Measurements from ENCODE around the gene TCERG1.

- TF ChIP-seq, protein P1, sequence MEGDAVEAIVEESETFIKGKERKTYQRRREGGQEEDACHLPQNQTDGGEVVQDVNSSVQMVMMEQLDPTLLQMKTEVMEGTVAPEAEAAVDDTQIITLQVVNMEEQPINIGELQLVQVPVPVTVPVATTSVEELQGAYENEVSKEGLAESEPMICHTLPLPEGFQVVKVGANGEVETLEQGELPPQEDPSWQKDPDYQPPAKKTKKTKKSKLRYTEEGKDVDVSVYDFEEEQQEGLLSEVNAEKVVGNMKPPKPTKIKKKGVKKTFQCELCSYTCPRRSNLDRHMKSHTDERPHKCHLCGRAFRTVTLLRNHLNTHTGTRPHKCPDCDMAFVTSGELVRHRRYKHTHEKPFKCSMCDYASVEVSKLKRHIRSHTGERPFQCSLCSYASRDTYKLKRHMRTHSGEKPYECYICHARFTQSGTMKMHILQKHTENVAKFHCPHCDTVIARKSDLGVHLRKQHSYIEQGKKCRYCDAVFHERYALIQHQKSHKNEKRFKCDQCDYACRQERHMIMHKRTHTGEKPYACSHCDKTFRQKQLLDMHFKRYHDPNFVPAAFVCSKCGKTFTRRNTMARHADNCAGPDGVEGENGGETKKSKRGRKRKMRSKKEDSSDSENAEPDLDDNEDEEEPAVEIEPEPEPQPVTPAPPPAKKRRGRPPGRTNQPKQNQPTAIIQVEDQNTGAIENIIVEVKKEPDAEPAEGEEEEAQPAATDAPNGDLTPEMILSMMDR (IDR thresholded peaks at IDR 0.05): no peak
- TF ChIP-seq EP300 (IDR thresholded peaks at IDR 0.05) (no peak), POLR2A (IDR thresholded peaks at IDR 0.05) (no peak)
Observed at GRCh38 chr5:146450002-146450401, 2.9 kb downstream of the TCERG1 start.
